Naive thymus-derived CD4-positive, alpha-beta T cell (primary cell): ENCODE data around the gene KSR2. TPM values are rescaled to one million over a fixed set of nuclear protein-coding genes. Genes with fewer than 3 reads are reported as not detected.

Source experiments
- ATAC-seq: fragments of 150-1000 bp; cut with Tn5 transposase; 2 replicates; pipeline ENCODE4 v1.10.0; 2021; ENCODE audit warnings: mild to moderate bottlenecking, moderate library complexity
- CTCF ChIA-PET: fragments of 350-600 bp; sonication (Branson Sonifier 250); formaldehyde crosslinking; loops from one replicate; lab custom pipeline; 2021; ENCODE audit warnings: antibody characterized with exemption; lab: Charles Lee
- POLR2A ChIA-PET: fragments of 350-600 bp; sonication (Branson Sonifier 250); formaldehyde crosslinking; loops from one replicate; lab custom pipeline; 2021; ENCODE audit warnings: antibody characterized with exemption, inconsistent platforms; lab: Charles Lee
- DNase-seq, 9 donors: peaks; one replicate each; pipeline versions ENCODE4 v3.0.0 to v3.0.0-alpha.2; 2020 to 2022; ENCODE audit warnings: mixed read lengths in 1 of 9
- H3K27ac ChIP-seq: one replicate; pipeline ENCODE4 v1.7.0; 2013; ENCODE audit warnings: mild to moderate bottlenecking, low read depth, low read length, moderate library complexity
- H3K27me3 ChIP-seq, 2 donors: one replicate each; pipeline ENCODE4 v1.7.0; 2013; ENCODE audit warnings: low read length in 2 of 2, mild to moderate bottlenecking in 2 of 2, moderate library complexity in 2 of 2; ENCODE audit not compliant: control insufficient read depth in 2 of 2, insufficient read depth in 2 of 2
- H3K36me3 ChIP-seq, 3 experiments: 1 replicate in 2 of 3; 2 replicates in 1 of 3; pipeline ENCODE4 v1.7.0; 2013; ENCODE audit warnings: low read length in 3 of 3, mild to moderate bottlenecking in 3 of 3, moderate library complexity in 1 of 3; ENCODE audit not compliant: insufficient read depth in 3 of 3, control insufficient read depth in 2 of 3
- H3K4me1 ChIP-seq, 2 donors: one replicate each; pipeline ENCODE4 v1.7.0; 2013; ENCODE audit warnings: low read length in 2 of 2, mild to moderate bottlenecking in 2 of 2, moderate library complexity in 1 of 2; ENCODE audit not compliant: control insufficient read depth in 2 of 2, insufficient read depth in 2 of 2
- H3K4me3 ChIP-seq: 2 replicates; pipeline ENCODE4 v1.7.0; 2013; ENCODE audit warnings: mild to moderate bottlenecking, low read length
- H3K9me3 ChIP-seq, 3 experiments: 1 replicate in 2 of 3; 2 replicates in 1 of 3; pipeline ENCODE4 v1.7.0; 2013; ENCODE audit warnings: low read length in 3 of 3; ENCODE audit not compliant: control insufficient read depth in 2 of 3
- H3K27ac Mint-ChIP-seq, 9 donors: one replicate each; pipeline ENCODE4 v1.8.0; 2020 to 2022; ENCODE audit warnings: mixed read lengths in 9 of 9, mild to moderate bottlenecking in 8 of 9, moderate library complexity in 5 of 9, inconsistent platforms in 2 of 9
- H3K27me3 Mint-ChIP-seq, 5 donors: one replicate each; pipeline ENCODE4 v1.8.0; 2021 to 2022; ENCODE audit warnings: mixed read lengths in 5 of 5, mild to moderate bottlenecking in 1 of 5
- H3K36me3 Mint-ChIP-seq, 5 donors: one replicate each; pipeline ENCODE4 v1.8.0; 2020 to 2022; ENCODE audit warnings: mixed read lengths in 5 of 5, mild to moderate bottlenecking in 3 of 5, inconsistent platforms in 1 of 5
- H3K4me1 Mint-ChIP-seq, 7 donors: one replicate each; pipeline ENCODE4 v1.8.0; 2020 to 2022; ENCODE audit warnings: mixed read lengths in 7 of 7, mild to moderate bottlenecking in 3 of 7, inconsistent platforms in 1 of 7
- H3K4me3 Mint-ChIP-seq, 10 donors: one replicate each; pipeline ENCODE4 v1.8.0; 2020 to 2022; ENCODE audit warnings: mild to moderate bottlenecking in 10 of 10, mixed read lengths in 10 of 10, moderate library complexity in 6 of 10, inconsistent platforms in 2 of 10
- H3K9me3 Mint-ChIP-seq, 11 donors: one replicate each; pipeline ENCODE4 v1.8.0; 2020 to 2022; ENCODE audit warnings: mixed read lengths in 11 of 11, mild to moderate bottlenecking in 4 of 11, inconsistent platforms in 1 of 11, moderate library complexity in 1 of 11
- intact Hi-C, 2 donors: fragments of 100-400 bp; cut with micrococcal nuclease; formaldehyde crosslinking; loops; one replicate each; pipeline ENCODE4 v1.15.1; 2023
- polyA plus RNA-seq, 2 donors: library from polyadenylated mRNA; unstranded; fragments of 300-500 nt; fragmentation: Illumina TruSeq; gene quantifications; one replicate each; pipeline ENCODE4 v1.2.3, GENCODE V29; 2021
- total RNA-seq, 6 experiments: library from RNA in 5 of 6; stranded (reverse) in 5 of 6; gene quantifications; 1 replicate in 5 of 6; 2 replicates in 1 of 6; pipeline ENCODE4 v1.2.3 and lab custom pipeline; 2021 to 2026

KSR2 gene
- total and polyA plus RNA-seq, 7 experiments from 2014 or later: 0.03 to 0.07 TPM; not detected in 5

DNA sequence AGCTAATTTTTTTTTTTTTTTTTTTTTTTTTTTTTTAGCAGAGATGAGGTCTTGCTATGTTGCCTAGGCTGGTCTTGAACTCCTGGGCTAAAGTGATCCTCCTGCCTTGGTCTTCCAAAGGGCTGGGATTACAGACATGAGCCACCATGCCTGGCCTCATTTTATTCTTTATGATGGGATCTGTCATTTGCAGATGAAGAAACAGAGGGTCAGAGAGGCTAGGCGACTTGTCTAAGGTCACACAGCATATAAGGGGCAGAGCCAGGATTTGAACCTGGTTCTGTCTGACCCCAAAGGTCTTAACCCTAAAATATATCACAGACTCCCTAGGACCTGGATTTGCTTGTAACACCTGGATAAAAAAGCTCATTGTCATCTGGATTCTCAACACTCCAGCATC is 282.6 kb downstream of the KSR2 start:
- peaks cover 0 to 5% (median 0%) of the 10 kb centered on the region in 5 donors for H3K36me3 Mint-ChIP-seq
- H3K4me3 ChIP-seq: no peak overlapping the region
- no peak for ATAC-seq
- no peak for DNase-seq
- no peaks in the 10 kb centered on the region for H3K4me1 Mint-ChIP-seq
- no peaks in the 10 kb centered on the region for H3K27me3 ChIP-seq
- ChIA-PET CTCF (no interaction called here), POLR2A (no interaction called here)
- H3K36me3 ChIP-seq: no peaks in the 10 kb centered on the region
- no peaks in the 10 kb centered on the region for H3K4me1 ChIP-seq
- H3K27ac Mint-ChIP-seq: no peak overlapping the region
- H3K27me3 Mint-ChIP-seq: peaks cover 0 to 19% (median 7%) of the 10 kb centered on the region in 5 donors
- H3K4me3 Mint-ChIP-seq: no peak overlapping the region
- intact Hi-C loops: no loop called here
- H3K9me3 Mint-ChIP-seq: peaks cover 0 to 15% (median 6%) of the 10 kb centered on the region in 11 donors
- no peak overlapping the region for H3K27ac ChIP-seq
- no peaks in the 10 kb centered on the region for H3K9me3 ChIP-seq

DNA sequence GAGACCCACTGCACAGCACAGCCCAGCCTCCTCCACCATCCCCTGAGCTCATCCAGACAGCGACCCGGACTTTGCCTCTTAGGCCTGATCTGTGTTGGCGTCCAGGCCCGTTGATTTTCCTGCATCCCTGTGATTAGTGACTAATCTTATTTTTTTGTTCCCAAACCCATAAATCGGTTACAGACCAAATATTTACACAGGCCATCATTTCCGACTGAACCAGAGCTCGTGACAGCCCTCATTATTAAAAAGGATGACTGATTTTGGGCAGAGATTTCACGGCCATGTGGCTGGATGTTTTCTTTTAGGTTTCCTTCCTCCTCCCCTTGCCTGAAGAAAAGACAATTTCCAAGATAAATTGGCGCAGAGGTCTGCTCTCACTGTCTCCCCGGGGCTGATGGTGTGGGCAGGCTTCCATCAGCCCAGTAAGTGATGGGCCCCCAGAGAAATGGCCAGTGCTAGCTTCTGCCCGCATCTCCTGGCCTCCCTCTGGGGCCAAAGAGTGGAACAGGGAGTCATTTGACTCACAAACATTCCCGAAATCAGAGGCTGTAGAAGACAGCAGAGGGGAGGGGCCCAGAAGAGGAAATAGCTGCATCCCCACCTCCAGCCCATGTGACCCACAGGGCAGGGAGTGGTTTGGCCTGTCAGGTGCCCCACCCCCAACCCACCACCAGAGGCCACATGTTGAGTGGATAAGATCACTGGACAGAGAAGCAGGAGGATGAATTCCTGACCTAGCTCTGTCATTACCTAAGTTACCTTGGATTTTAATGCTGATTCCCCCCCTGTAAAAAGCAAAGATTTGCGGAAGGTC is 283.5 kb downstream of the KSR2 start:
- Histone ChIP-seq H3K27ac (no peak overlapping the region), H3K4me3 (no peak overlapping the region), H3K36me3 (no peaks in the 10 kb centered on the region), H3K9me3 (no peaks in the 10 kb centered on the region), H3K4me1 (no peaks in the 10 kb centered on the region), H3K27me3 (no peaks in the 10 kb centered on the region)
- peak; percentile 6 for ATAC-seq
- H3K4me3 Mint-ChIP-seq: no peak overlapping the region
- no peak for DNase-seq
- H3K4me1 Mint-ChIP-seq: no peaks in the 10 kb centered on the region
- peaks cover 0 to 5% (median 0%) of the 10 kb centered on the region in 5 donors for H3K36me3 Mint-ChIP-seq
- POLR2A ChIA-PET: no interaction called here
- no peak overlapping the region for H3K27ac Mint-ChIP-seq
- intact Hi-C loops: no loop called here
- H3K9me3 Mint-ChIP-seq: peaks cover 0 to 16% (median 6%) of the 10 kb centered on the region in 11 donors
- H3K27me3 Mint-ChIP-seq: peaks cover 0 to 19% (median 9%) of the 10 kb centered on the region in 5 donors
- CTCF ChIA-PET: no interaction called here

DNA sequence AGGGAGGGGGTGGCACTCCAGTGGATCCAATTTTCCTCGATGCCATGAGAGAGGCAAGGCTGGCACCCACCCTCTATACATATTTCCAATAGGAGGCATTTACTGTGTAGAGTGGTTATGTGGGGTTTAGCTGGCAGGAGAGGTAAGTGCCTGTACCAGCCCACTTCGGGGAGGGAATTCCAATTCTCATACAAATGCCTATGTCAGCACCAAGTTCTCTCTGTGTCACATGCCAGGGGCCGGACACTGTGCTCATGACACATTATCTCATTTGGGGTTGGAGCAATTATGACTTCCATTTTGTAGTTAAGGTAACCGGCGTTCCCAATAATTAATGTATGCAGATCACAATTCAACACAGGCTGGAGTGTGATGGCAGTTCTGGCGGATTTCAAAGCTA is 284.3 kb downstream of the KSR2 start:
- no peaks in the 10 kb centered on the region for H3K4me1 Mint-ChIP-seq
- no peaks in the 10 kb centered on the region for H3K4me1 ChIP-seq
- H3K36me3 Mint-ChIP-seq: no peaks in the 10 kb centered on the region
- H3K27ac Mint-ChIP-seq: no peak overlapping the region
- ATAC-seq: no peak
- H3K9me3 Mint-ChIP-seq: peaks cover 0 to 11% (median 5%) of the 10 kb centered on the region in 11 donors
- H3K27me3 Mint-ChIP-seq: peaks cover 0 to 19% (median 9%) of the 10 kb centered on the region in 5 donors
- H3K4me3 Mint-ChIP-seq: no peak overlapping the region
- H3K36me3 ChIP-seq: no peaks in the 10 kb centered on the region
- H3K27me3 ChIP-seq: no peaks in the 10 kb centered on the region
- intact Hi-C loops: no loop called here
- DNase-seq: no peak
- CTCF ChIA-PET: no interaction called here
- H3K9me3 ChIP-seq: no peaks in the 10 kb centered on the region
- H3K27ac ChIP-seq: no peak overlapping the region
- POLR2A ChIA-PET: no interaction called here
- no peak overlapping the region for H3K4me3 ChIP-seq

DNA sequence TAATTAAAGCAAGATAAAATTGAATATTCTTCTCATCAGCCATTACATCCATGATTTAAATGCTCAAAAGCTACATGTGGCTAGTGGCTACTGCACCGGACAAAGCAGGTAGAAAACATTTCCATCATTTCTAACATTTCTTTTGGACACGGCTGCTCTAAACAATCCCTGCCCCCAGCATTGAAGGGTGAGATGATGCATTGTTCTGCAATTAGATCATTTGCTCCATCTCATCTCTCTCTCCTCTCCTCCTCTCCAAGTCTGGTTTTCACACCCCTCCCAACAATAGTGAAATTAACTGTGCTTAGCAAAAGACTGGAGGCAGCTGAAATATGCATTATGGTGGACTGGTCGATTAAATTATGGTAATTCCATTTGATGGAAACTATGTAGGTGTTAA is 288.5 kb downstream of the KSR2 start:
- H3K4me3 ChIP-seq: no peak overlapping the region
- ChIA-PET POLR2A (no interaction called here), CTCF (no interaction called here)
- H3K36me3 ChIP-seq: no peaks in the 10 kb centered on the region
- DNase-seq (no peak), ATAC-seq (no peak)
- H3K4me1 ChIP-seq: no peaks in the 10 kb centered on the region
- Mint-ChIP-seq H3K27ac (no peak overlapping the region), H3K4me3 (no peak overlapping the region), H3K4me1 (no peaks in the 10 kb centered on the region), H3K36me3 (no peaks in the 10 kb centered on the region), H3K27me3 (peaks cover 0 to 15% (median 4%) of the 10 kb centered on the region in 5 donors), H3K9me3 (peaks cover 0 to 13% (median 5%) of the 10 kb centered on the region in 11 donors)
- no peak overlapping the region for H3K27ac ChIP-seq
- intact Hi-C loops: no loop called here
- no peaks in the 10 kb centered on the region for H3K9me3 ChIP-seq
- H3K27me3 ChIP-seq: no peaks in the 10 kb centered on the region

DNA sequence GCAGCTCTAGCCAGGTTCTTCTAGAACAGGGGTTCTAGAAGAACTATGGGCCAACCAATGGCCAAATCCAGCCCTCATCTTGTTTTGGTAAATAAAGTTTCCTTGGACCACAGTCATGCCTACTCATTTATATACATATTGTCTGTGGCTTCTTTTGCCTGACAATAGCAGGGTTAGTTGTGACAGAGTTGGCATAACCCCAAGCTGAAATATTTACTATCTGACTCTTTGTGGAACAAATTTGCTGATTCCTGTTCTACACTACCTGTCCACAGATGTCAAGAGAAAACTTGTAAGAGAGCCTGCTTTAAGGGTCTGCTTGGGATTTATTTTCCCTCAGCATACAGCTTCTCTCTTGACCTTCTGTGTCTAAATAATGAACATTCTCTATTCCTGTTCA is 289.0 kb downstream of the KSR2 start:
- Mint-ChIP-seq H3K27me3 (peaks cover 0 to 9% (median 0%) of the 10 kb centered on the region in 5 donors), H3K9me3 (peaks cover 0 to 11% (median 5%) of the 10 kb centered on the region in 11 donors), H3K36me3 (no peaks in the 10 kb centered on the region), H3K27ac (no peak overlapping the region), H3K4me1 (no peaks in the 10 kb centered on the region), H3K4me3 (no peak overlapping the region)
- no peak overlapping the region for H3K27ac ChIP-seq
- CTCF ChIA-PET: no interaction called here
- no peaks in the 10 kb centered on the region for H3K36me3 ChIP-seq
- no peaks in the 10 kb centered on the region for H3K4me1 ChIP-seq
- H3K4me3 ChIP-seq: no peak overlapping the region
- ATAC-seq (no peak), DNase-seq (no peak)
- POLR2A ChIA-PET: no interaction called here
- no peaks in the 10 kb centered on the region for H3K27me3 ChIP-seq
- no peaks in the 10 kb centered on the region for H3K9me3 ChIP-seq
- intact Hi-C loops: no loop called here

DNA sequence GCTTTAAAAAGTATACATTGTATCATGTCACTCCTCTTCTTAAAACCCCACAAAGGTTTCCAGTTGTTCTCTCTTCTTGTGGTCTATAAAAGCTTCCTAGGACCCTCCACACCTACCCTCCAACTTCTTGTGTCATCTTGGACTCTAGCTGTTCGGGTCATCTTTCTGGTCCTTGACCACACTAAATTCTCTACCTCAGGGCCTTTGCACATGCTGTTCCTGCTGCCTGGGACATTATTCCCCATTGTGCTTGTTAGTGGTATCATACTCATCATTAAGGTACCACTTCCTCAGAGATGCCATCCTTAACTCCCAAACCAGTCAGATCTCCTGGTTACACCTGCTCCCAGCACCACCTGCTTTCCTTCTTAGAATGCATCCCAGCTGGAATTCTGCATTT is 294.0 kb downstream of the KSR2 start:
- no peak for ATAC-seq
- Mint-ChIP-seq H3K27me3 (peaks cover 0 to 7% (median 0%) of the 10 kb centered on the region in 5 donors), H3K9me3 (peaks cover 0 to 20% (median 6%) of the 10 kb centered on the region in 11 donors), H3K36me3 (no peaks in the 10 kb centered on the region), H3K4me1 (peaks cover 0 to 2% (median 0%) of the 10 kb centered on the region in 7 donors), H3K27ac (no peak overlapping the region), H3K4me3 (no peak overlapping the region)
- no peaks in the 10 kb centered on the region for H3K9me3 ChIP-seq
- POLR2A ChIA-PET: no interaction called here
- H3K36me3 ChIP-seq: no peaks in the 10 kb centered on the region
- no peak overlapping the region for H3K27ac ChIP-seq
- CTCF ChIA-PET: no interaction called here
- no peaks in the 10 kb centered on the region for H3K4me1 ChIP-seq
- no peak for DNase-seq
- H3K4me3 ChIP-seq: no peak overlapping the region
- no peaks in the 10 kb centered on the region for H3K27me3 ChIP-seq
- intact Hi-C loops: no loop called here

DNA sequence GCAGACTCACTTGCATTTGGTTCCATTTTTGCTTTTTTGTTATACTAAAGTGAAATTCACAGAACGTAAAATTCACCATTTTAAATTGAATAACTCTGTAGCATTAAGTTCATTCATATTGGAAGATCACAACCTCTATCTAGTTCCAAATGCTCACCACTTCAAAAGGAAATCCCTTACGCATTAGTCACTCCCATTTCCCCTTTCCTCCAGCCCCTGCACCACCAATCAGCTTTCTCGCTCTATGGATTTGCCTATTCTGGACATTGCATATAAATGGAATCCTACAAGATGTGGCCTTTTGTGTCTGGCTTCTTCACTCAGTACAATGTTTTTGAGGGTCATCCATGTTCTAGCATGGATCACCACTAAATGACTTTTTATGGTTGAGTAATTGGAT is 294.5 kb downstream of the KSR2 start:
- ChIA-PET CTCF (no interaction called here), POLR2A (no interaction called here)
- Mint-ChIP-seq H3K4me3 (no peak overlapping the region), H3K9me3 (peaks cover 0 to 20% (median 6%) of the 10 kb centered on the region in 11 donors), H3K36me3 (no peaks in the 10 kb centered on the region), H3K4me1 (peaks cover 0 to 2% (median 0%) of the 10 kb centered on the region in 7 donors), H3K27me3 (peaks cover 0 to 7% (median 0%) of the 10 kb centered on the region in 5 donors), H3K27ac (no peak overlapping the region)
- no peak overlapping the region for H3K4me3 ChIP-seq
- no peaks in the 10 kb centered on the region for H3K27me3 ChIP-seq
- no peaks in the 10 kb centered on the region for H3K36me3 ChIP-seq
- DNase-seq (no peak), ATAC-seq (no peak)
- H3K9me3 ChIP-seq: no peaks in the 10 kb centered on the region
- H3K27ac ChIP-seq: no peak overlapping the region
- intact Hi-C loops: no loop called here
- H3K4me1 ChIP-seq: no peaks in the 10 kb centered on the region
